Type B pancreatic cell (in vitro differentiated cells): ENCODE results near the gene OR14A16. TPM values are rescaled to one million over a fixed set of nuclear protein-coding genes. Genes with fewer than 3 reads are reported as not detected.

Experiments used
- DNase-seq: peaks from one replicate; pipeline ENCODE4 v3.0.0; 2021; ENCODE audit warnings: mixed read lengths; ENCODE audit not compliant: unreplicated experiment; ENCODE audit errors: extremely low spot score
- H3K27ac Mint-ChIP-seq: 2 replicates; pipeline ENCODE4 v1.8.0; 2021; ENCODE audit warnings: mild to moderate bottlenecking, mixed read lengths
- H3K27me3 Mint-ChIP-seq: 2 replicates; pipeline ENCODE4 v1.8.0; 2021; ENCODE audit warnings: mixed read lengths
- H3K36me3 Mint-ChIP-seq: 2 replicates; pipeline ENCODE4 v1.8.0; 2021; ENCODE audit warnings: mixed read lengths
- H3K4me1 Mint-ChIP-seq: one replicate; pipeline ENCODE4 v1.8.0; 2021; ENCODE audit warnings: mixed read lengths; ENCODE audit not compliant: unreplicated experiment
- H3K4me3 Mint-ChIP-seq: 2 replicates; pipeline ENCODE4 v1.8.0; 2021; ENCODE audit warnings: mild to moderate bottlenecking, mixed read lengths
- H3K9me3 Mint-ChIP-seq: 2 replicates; pipeline ENCODE4 v1.8.0; 2021; ENCODE audit warnings: mixed read lengths
- CTCF ChIP-seq: fragments of 200-600 bp; sonication (generic); conservative IDR thresholded peaks from 2 replicates; pipeline ENCODE4 v1.5.0; 2021; ENCODE audit warnings: antibody characterized with exemption, mild to moderate bottlenecking
- total RNA-seq: library from RNA; stranded (reverse); gene quantifications from 2 replicates; pipeline ENCODE4 v1.2.1, GENCODE V29; 2021; ENCODE audit warnings: low replicate concordance

OR14A16 gene
- total RNA-seq, 1 donor from 2014 or later = not detected

GRCh38 chr1:247829656-247830055 is 5.7 kb upstream of the OR14A16 start:
- no peaks in the 10 kb centered on the region for H3K4me1 Mint-ChIP-seq
- no peak overlapping the region for H3K4me3 Mint-ChIP-seq
- H3K27me3 Mint-ChIP-seq = no peaks in the 10 kb centered on the region
- TF ChIP-seq CTCF = no peak
- H3K27ac Mint-ChIP-seq = no peak overlapping the region
- DNase-seq = no peak
- H3K9me3 Mint-ChIP-seq = no peaks in the 10 kb centered on the region
- no peaks in the 10 kb centered on the region for H3K36me3 Mint-ChIP-seq

- H3K27ac Mint-ChIP-seq = no peak overlapping the region
- TF ChIP-seq CTCF = no peak
- no peaks in the 10 kb centered on the region for H3K36me3 Mint-ChIP-seq
- no peaks in the 10 kb centered on the region for H3K4me1 Mint-ChIP-seq
- H3K4me3 Mint-ChIP-seq = no peak overlapping the region
- H3K27me3 Mint-ChIP-seq = no peaks in the 10 kb centered on the region
- no peaks in the 10 kb centered on the region for H3K9me3 Mint-ChIP-seq
- no peak for DNase-seq
Observed at GRCh38 chr1:247825362-247825761, 1.4 kb upstream of the OR14A16 start.

GRCh38 chr1:247822060-247822459 is 1.9 kb downstream of the OR14A16 start:
- DNase-seq = no peak
- Mint-ChIP-seq H3K4me3 (no peak overlapping the region), H3K4me1 (no peaks in the 10 kb centered on the region), H3K9me3 (no peaks in the 10 kb centered on the region), H3K27me3 (no peaks in the 10 kb centered on the region), H3K36me3 (no peaks in the 10 kb centered on the region), H3K27ac (no peak overlapping the region)
- no peak for TF ChIP-seq CTCF

GRCh38 chr1:247812637-247813036 is 11.3 kb downstream of the OR14A16 start:
- Mint-ChIP-seq H3K36me3 (no peaks in the 10 kb centered on the region), H3K27ac (no peak overlapping the region), H3K9me3 (no peaks in the 10 kb centered on the region), H3K4me3 (no peak overlapping the region), H3K4me1 (no peaks in the 10 kb centered on the region), H3K27me3 (no peaks in the 10 kb centered on the region)
- DNase-seq = no peak
- no peak for TF ChIP-seq CTCF

- no peak for TF ChIP-seq CTCF
- Mint-ChIP-seq H3K36me3 (no peaks in the 10 kb centered on the region), H3K9me3 (peaks cover 6% of the 10 kb centered on the region), H3K27ac (no peak overlapping the region), H3K4me1 (no peaks in the 10 kb centered on the region), H3K27me3 (no peaks in the 10 kb centered on the region), H3K4me3 (no peak overlapping the region)
- no peak for DNase-seq
Observed at GRCh38 chr1:247797518-247797917, 26.4 kb downstream of the OR14A16 start.

GRCh38 chr1:247769603-247770002 is 54.3 kb downstream of the OR14A16 start:
- no peaks in the 10 kb centered on the region for H3K9me3 Mint-ChIP-seq
- H3K4me3 Mint-ChIP-seq = no peak overlapping the region
- DNase-seq = no peak
- H3K27ac Mint-ChIP-seq = no peak overlapping the region
- no peaks in the 10 kb centered on the region for H3K27me3 Mint-ChIP-seq
- no peaks in the 10 kb centered on the region for H3K4me1 Mint-ChIP-seq
- no peaks in the 10 kb centered on the region for H3K36me3 Mint-ChIP-seq
- TF ChIP-seq CTCF = no peak
